HG03025 (cell line): ENCODE data around the gene PRM1.
A peak's percentile ranks its signal among the peaks of the same experiment; 100 is the strongest.
"Not testable (repeated sequence)": the region's sequence is repeated elsewhere in the genome, so short reads cannot be mapped to it uniquely, and the experiment has no call there.

Source experiments
- ATAC-seq: cut with Tn5 transposase; IDR thresholded peaks from one replicate; pipeline ENCODE4 v1.9.1; 2021; ENCODE audit warnings: mild to moderate bottlenecking, moderate library complexity; ENCODE audit not compliant: unreplicated experiment, low FRiP score

PRM1 gene

DNA sequence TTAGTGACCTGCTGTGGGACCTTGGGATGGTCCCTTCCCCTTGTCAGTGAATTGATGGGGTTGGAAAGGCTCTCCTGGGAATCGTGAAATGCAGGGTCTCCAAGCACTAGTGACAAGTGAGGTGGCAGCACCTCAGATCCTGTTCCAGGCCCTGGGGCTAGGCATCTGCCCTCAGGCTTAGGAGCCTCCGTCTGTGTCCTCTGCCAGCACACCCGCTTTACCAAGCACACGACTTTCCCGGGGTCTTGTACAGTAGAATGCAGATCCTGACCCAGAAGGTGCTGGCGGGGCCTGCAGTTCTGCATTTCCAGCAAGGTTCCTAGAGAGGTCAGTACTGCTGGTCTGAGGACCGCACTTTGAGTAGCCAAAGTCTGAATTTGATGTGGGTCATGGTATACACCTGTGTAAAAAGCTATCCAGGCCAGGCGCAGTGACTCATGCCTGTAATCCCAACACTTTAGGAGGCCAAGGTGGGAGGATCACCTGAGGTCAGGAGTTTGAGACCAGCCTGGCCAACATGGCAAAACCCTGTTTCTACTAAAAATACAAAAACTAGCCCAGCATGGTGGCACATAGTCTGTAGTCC lies 33.3 kb upstream of the PRM1 start:
- no peak for ATAC-seq

GRCh38 chr16:11313493-11314308 lies 32.6 kb upstream of the PRM1 start:
- ATAC-seq, result no peak

GRCh38 chr16:11312718-11313492 lies 31.8 kb upstream of the PRM1 start:
- ATAC-seq, result no peak

GRCh38 chr16:11310997-11311561 lies 29.9 kb upstream of the PRM1 start:
- peak; percentile 38 for ATAC-seq

GRCh38 chr16:11310634-11310977 lies 29.5 kb upstream of the PRM1 start:
- ATAC-seq, result peak; percentile 1

DNA sequence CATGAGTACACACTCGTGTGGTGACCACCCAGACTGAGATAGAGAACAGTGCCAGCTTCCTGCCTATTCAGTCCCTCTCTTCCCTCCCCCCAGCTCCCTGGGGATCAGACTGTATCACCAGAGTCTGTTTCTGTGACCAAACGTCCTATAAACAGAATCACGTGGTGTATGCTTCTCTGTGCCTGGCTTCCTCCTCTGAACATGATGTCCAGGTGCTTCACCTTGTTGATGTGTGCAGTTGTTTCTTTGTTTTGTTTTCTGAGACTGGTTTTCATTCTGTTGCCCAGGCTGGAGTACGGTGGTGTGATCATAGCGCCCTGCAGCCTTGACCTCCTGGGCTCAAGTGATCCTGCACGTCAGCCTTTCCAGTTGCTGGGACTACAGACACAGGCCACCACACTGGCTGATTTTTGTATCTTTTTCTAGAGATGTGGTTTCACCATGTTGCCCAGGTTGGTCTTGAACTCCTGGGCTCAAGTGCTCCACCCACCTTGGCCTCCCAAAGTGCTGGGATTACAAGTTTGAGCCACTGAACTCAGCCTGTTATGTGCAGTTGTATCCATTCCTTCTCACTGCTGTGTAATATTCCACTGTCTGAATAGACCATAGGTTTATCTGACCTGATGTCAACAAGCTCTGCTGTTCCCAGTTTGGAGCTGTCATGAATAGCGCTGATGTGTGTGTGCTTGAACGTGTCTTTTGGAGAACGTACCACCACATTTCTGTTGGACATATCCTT lies 28.9 kb upstream of the PRM1 start:
- peak; percentile 35 for ATAC-seq

DNA sequence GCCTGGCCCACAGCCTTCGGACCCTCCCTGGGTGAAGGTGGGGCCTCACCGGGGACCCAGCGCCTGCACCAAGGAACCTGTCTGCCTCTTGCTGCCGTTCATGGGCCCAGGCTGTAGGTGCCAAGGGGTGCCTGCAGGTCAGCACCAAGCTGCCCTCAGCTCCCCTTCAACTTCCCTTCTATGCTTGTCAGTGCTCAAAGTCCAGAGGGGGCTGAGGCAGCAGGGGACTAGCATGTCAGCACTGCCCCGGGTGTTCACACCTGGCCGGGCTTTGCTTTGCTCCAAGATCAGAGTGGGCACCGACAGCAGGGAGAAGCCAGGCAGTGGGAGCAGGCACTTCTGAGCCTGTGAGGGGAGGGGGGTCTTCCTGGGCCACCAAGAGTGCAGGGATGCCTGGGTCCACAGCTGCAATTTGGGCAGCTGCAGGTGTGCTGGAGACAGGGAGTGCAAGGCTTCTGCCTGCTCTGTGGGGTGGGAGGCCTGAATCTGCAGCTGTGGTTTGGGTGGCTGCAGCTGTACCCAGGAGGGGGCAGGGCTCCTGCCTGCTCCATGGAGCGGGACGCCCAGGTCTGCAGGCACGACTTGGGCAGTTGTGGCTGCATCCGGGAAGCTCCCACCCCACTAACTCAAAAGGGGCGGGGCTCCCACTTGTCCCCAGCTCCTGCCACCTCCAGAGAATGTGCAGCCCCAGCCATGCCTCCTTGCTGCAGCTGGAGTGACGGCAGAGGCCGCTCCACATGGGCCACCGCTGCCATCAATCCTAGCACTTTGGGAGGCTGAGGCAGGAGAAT lies 27.6 kb upstream of the PRM1 start:
- ATAC-seq, result no peak

GRCh38 chr16:11307639-11308492 lies 26.7 kb upstream of the PRM1 start:
- ATAC-seq, result no peak

GRCh38 chr16:11306997-11307638 lies 26.0 kb upstream of the PRM1 start:
- no peak for ATAC-seq

DNA sequence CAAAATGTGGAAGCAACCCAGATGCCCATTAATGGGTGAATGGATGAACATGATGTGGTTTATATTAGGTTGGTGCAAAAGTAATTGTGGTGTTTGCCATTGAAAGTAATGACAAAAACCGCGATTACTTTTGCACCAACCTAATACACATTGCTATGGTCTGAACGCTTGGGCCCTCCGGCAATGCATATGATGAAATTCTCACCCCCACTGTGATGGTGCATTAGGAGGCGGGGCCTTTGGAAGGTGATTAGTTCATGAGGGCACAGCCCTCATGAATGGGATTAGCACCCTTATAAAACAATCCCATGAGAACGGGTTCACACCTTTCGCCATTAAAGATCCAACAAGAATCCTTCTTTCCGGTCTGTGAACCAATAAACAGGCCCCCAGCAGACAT lies 25.3 kb upstream of the PRM1 start:
- no peak for ATAC-seq

- ATAC-seq, result no peak
Measured at GRCh38 chr16:11303405-11304138, 22.4 kb upstream of the PRM1 start.

GRCh38 chr16:11302977-11303376 lies 21.8 kb upstream of the PRM1 start:
- no peak for ATAC-seq

DNA sequence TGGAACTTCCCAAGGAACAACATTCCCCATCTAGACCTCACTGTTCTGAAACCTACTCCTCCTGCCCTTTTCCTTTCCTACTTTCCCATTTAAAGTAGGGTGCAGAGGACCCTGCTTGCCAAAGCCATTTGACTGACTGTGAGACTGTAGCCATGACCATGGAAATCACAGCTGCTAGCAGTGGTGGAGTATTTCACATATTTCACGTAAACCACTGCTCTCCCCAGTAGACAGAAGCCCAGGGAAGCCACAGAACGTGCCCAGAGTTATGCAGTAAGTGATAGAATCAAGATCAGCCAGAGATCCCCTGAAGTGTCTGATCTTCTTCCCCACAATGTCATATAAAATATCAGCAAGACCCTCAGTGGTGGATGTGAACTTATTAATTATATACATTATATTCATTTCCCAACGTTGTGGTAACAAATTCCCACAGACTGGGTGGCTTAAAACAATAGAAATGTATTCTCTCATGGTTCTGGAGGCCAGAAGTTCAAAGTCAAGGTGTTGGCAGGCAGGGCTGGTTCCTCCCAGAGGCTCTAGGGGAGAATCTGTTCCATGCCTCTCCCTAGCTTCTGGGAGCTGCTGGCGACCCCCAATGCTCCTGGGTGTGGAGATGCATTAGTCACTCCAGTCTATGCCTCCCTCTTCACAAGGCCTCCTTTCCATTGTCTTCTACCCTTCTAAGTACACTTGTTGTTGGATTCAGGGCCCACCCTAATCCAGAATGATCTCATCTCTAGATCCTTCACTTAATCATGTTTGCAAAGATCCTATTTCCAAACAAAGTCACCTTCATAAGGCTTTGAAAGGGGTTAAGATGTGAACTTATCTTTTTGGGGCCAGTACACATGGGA lies 20.7 kb upstream of the PRM1 start:
- ATAC-seq, result no peak

GRCh38 chr16:11300560-11300892 lies 19.4 kb upstream of the PRM1 start:
- ATAC-seq, result no peak

DNA sequence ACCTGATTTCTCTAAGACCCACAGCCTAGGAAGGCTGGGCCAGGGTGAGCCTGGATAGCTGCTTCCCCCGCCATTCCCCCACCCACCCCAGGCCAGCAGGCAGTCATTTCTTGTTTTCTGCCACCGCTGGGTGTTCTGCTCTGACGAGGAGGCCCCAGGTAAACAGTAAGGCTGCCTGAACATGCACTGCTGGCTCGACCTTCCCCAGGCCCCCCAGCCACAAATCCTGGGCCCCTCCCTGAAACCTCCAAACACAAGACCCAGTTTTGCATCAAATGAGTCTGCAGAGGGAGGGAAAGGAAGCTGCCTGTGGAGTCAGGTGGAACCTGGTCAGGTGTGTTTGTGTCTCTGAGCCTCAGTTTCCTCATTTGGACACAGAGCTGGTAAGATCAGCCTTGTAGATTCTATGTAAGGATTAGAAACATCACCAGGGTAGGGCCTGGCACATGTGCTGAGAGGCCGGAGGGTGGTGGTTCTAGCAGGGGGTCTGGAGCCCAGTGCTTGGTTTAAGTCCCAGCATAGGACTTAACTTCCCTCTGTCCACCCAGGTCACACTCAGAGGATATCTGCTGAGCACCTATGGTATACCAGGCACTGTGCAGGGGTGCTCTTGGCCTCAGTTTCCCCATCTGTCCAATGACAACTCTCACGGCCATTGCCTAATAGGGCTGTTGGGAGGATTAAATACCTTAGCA lies 18.9 kb upstream of the PRM1 start:
- no peak for ATAC-seq

GRCh38 chr16:11298950-11299547 lies 17.9 kb upstream of the PRM1 start:
- ATAC-seq, result not testable (repeated sequence)
